Prostate gland (tissue), 2 donors: ENCODE measurements around the gene SIK2.
"Not testable (repeated sequence)": the region's sequence is repeated elsewhere in the genome, so short reads cannot be mapped to it uniquely, and the experiment has no call there.

Experiments
- POLR2A ChIP-seq: fragments of 450-650 bp; IDR thresholded peaks from one replicate; pipeline ENCODE4 v1.6.1; 2016; ENCODE audit warnings: antibody characterized with exemption, mild to moderate bottlenecking
- TF ChIP-seq, protein P1 (sequence below), 4 experiments: fragments of 200-600 bp in 2 of 4; fragments of 450-650 bp in 2 of 4; sonication (generic) in 2 of 4; IDR thresholded peaks; 1 replicate in 3 of 4; 2 replicates in 1 of 4; pipeline ENCODE4 v1.5.1; 2016 to 2019; ENCODE audit warnings: antibody characterized with exemption in 4 of 4, mild to moderate bottlenecking in 2 of 4, moderate library complexity in 2 of 4

DNA sequence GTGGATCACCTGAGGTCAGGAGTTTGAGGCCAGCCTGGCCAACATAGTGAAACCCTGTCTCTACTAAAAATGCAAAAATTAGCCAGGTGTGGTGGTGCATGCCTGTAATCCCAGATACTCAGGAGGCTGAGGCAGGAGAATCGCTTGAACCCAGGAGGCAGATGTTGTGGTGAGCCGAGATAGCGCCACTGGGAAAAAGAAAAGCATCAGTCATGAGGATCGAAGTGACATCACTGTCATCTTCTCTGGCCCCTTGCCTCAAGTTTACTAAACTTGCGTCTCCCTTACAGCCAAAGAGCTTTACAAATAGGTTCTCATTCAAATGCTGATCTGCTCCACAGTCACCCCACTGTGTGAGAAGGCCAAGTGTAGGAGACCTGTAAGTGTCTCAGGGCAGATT lies 169.0 kb downstream of the SIK2 start:
- TF ChIP-seq, protein P1, sequence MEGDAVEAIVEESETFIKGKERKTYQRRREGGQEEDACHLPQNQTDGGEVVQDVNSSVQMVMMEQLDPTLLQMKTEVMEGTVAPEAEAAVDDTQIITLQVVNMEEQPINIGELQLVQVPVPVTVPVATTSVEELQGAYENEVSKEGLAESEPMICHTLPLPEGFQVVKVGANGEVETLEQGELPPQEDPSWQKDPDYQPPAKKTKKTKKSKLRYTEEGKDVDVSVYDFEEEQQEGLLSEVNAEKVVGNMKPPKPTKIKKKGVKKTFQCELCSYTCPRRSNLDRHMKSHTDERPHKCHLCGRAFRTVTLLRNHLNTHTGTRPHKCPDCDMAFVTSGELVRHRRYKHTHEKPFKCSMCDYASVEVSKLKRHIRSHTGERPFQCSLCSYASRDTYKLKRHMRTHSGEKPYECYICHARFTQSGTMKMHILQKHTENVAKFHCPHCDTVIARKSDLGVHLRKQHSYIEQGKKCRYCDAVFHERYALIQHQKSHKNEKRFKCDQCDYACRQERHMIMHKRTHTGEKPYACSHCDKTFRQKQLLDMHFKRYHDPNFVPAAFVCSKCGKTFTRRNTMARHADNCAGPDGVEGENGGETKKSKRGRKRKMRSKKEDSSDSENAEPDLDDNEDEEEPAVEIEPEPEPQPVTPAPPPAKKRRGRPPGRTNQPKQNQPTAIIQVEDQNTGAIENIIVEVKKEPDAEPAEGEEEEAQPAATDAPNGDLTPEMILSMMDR (IDR thresholded peaks at IDR 0.05): not testable (repeated sequence)
- TF ChIP-seq POLR2A: not testable (repeated sequence)
